ENCODE results near the gene CALD1.

The CALD1 gene

GRCh38 chr7:134770676-134771075 is 8.8 kb upstream of the CALD1 start:
- H3K27ac Mint-ChIP-seq: no peak overlapping the region
- no peak for DNase-seq
- H3K4me1 Mint-ChIP-seq (ENCODE audit: low read depth in 2 of 2): no peaks in the 10 kb centered on the region
- ATAC-seq (replicated peaks): no peak
- H3K36me3 Mint-ChIP-seq (ENCODE audit: insufficient read depth): no peaks in the 10 kb centered on the region
- peaks cover 0 to 19% of the 10 kb centered on the region in 2 donors for H3K27me3 Mint-ChIP-seq
- no peaks in the 10 kb centered on the region for H3K9me3 Mint-ChIP-seq
- no peak overlapping the region for H3K4me3 Mint-ChIP-seq

- Mint-ChIP-seq H3K4me3 (no peak overlapping the region), H3K9me3 (no peaks in the 10 kb centered on the region), H3K4me1 (ENCODE audit: low read depth in 2 of 2) (no peaks in the 10 kb centered on the region), H3K27ac (no peak overlapping the region), H3K27me3 (peaks cover 0 to 19% of the 10 kb centered on the region in 2 donors), H3K36me3 (ENCODE audit: insufficient read depth) (no peaks in the 10 kb centered on the region)
- DNase-seq (no peak), ATAC-seq (replicated peaks) (no peak)
Measured at GRCh38 chr7:134771111-134771510, 8.3 kb upstream of the CALD1 start.

- Mint-ChIP-seq H3K9me3 (no peaks in the 10 kb centered on the region), H3K4me3 (no peak overlapping the region), H3K27ac (no peak overlapping the region), H3K27me3 (peaks cover 0 to 13% of the 10 kb centered on the region in 2 donors), H3K4me1 (ENCODE audit: low read depth in 2 of 2) (no peaks in the 10 kb centered on the region), H3K36me3 (ENCODE audit: insufficient read depth) (no peaks in the 10 kb centered on the region)
- no peak for ATAC-seq (replicated peaks)
- no peak for DNase-seq
Measured at GRCh38 chr7:134771889-134772288, 7.5 kb upstream of the CALD1 start.

- no peak for ATAC-seq (replicated peaks)
- Mint-ChIP-seq H3K36me3 (ENCODE audit: insufficient read depth) (no peaks in the 10 kb centered on the region), H3K4me3 (no peak overlapping the region), H3K27me3 (peaks cover 3 to 13% of the 10 kb centered on the region in 2 donors), H3K27ac (no peak overlapping the region), H3K9me3 (no peaks in the 10 kb centered on the region), H3K4me1 (ENCODE audit: low read depth in 2 of 2) (no peaks in the 10 kb centered on the region)
- no peak for DNase-seq
Measured at GRCh38 chr7:134772401-134772800, 7.0 kb upstream of the CALD1 start.

- H3K27me3 Mint-ChIP-seq: peaks cover 11 to 20% of the 10 kb centered on the region in 2 donors
- no peak overlapping the region for H3K4me3 Mint-ChIP-seq
- H3K36me3 Mint-ChIP-seq (ENCODE audit: insufficient read depth): no peaks in the 10 kb centered on the region
- DNase-seq: no peak
- no peaks in the 10 kb centered on the region for H3K9me3 Mint-ChIP-seq
- H3K27ac Mint-ChIP-seq: no peak overlapping the region
- H3K4me1 Mint-ChIP-seq (ENCODE audit: low read depth in 2 of 2): no peaks in the 10 kb centered on the region
- ATAC-seq (replicated peaks): no peak
Measured at GRCh38 chr7:134773164-134773563, 6.3 kb upstream of the CALD1 start.

- Mint-ChIP-seq H3K27me3 (peaks cover 20 to 25% of the 10 kb centered on the region in 2 donors), H3K4me3 (no peak overlapping the region)
Measured at GRCh38 chr7:134774119-134774518, 5.3 kb upstream of the CALD1 start.

GRCh38 chr7:134777470-134777869 is 2.0 kb upstream of the CALD1 start:
- Mint-ChIP-seq H3K4me3 (no peak overlapping the region), H3K9me3 (no peaks in the 10 kb centered on the region), H3K27ac (no peak overlapping the region), H3K27me3 (peaks cover 38 to 41% of the 10 kb centered on the region in 2 donors), H3K4me1 (ENCODE audit: low read depth in 2 of 2) (no peaks in the 10 kb centered on the region), H3K36me3 (ENCODE audit: insufficient read depth) (no peaks in the 10 kb centered on the region)
- DNase-seq (no peak), ATAC-seq (replicated peaks) (no peak)

More at GRCh38 chr7:134774119-134774518, 5.3 kb upstream of the CALD1 start:
- Mint-ChIP-seq H3K36me3 (ENCODE audit: insufficient read depth) (no peaks in the 10 kb centered on the region), H3K27ac (no peak overlapping the region), H3K9me3 (no peaks in the 10 kb centered on the region), H3K4me1 (ENCODE audit: low read depth in 2 of 2) (no peaks in the 10 kb centered on the region)
- no peak for DNase-seq
- ATAC-seq (replicated peaks): no peak

- Mint-ChIP-seq H3K36me3 (ENCODE audit: insufficient read depth) (no peaks in the 10 kb centered on the region), H3K27me3 (peaks cover 38 to 41% of the 10 kb centered on the region in 2 donors), H3K27ac (no peak overlapping the region), H3K4me3 (no peak overlapping the region), H3K9me3 (no peaks in the 10 kb centered on the region), H3K4me1 (ENCODE audit: low read depth in 2 of 2) (no peaks in the 10 kb centered on the region)
- DNase-seq (no peak), ATAC-seq (replicated peaks) (no peak)
Measured at GRCh38 chr7:134777908-134778580, 1.4 kb upstream of the CALD1 start.

GRCh38 chr7:134779741-134780065 is 269 bp downstream of the CALD1 start:
- Mint-ChIP-seq H3K4me1 (ENCODE audit: low read depth in 2 of 2) (no peaks in the 10 kb centered on the region), H3K27me3 (peaks cover 38% of the 10 kb centered on the region in 2 donors), H3K9me3 (no peaks in the 10 kb centered on the region), H3K36me3 (ENCODE audit: insufficient read depth) (no peaks in the 10 kb centered on the region), H3K4me3 (no peak overlapping the region), H3K27ac (no peak overlapping the region)
- DNase-seq (no peak), ATAC-seq (replicated peaks) (no peak)

GRCh38 chr7:134780166-134780828 is 863 bp downstream of the CALD1 start:
- Mint-ChIP-seq H3K4me3 (no peak overlapping the region), H3K27ac (no peak overlapping the region), H3K27me3 (peaks cover 35 to 38% of the 10 kb centered on the region in 2 donors), H3K36me3 (ENCODE audit: insufficient read depth) (no peaks in the 10 kb centered on the region), H3K4me1 (ENCODE audit: low read depth in 2 of 2) (no peaks in the 10 kb centered on the region), H3K9me3 (no peaks in the 10 kb centered on the region)
- no peak for ATAC-seq (replicated peaks)
- no peak for DNase-seq

- DNase-seq (no peak), ATAC-seq (replicated peaks) (no peak)
- Mint-ChIP-seq H3K36me3 (ENCODE audit: insufficient read depth) (no peaks in the 10 kb centered on the region), H3K4me1 (ENCODE audit: low read depth in 2 of 2) (no peaks in the 10 kb centered on the region), H3K27me3 (peaks cover 35 to 38% of the 10 kb centered on the region in 2 donors), H3K4me3 (no peak overlapping the region), H3K9me3 (no peaks in the 10 kb centered on the region), H3K27ac (no peak overlapping the region)
Measured at GRCh38 chr7:134781171-134781570, 1.7 kb downstream of the CALD1 start.

GRCh38 chr7:134782121-134782623 is 2.7 kb downstream of the CALD1 start:
- DNase-seq: no peak
- H3K4me1 Mint-ChIP-seq (ENCODE audit: low read depth in 2 of 2): no peaks in the 10 kb centered on the region
- H3K27ac Mint-ChIP-seq: no peak overlapping the region
- ATAC-seq (replicated peaks): no peak
- H3K4me3 Mint-ChIP-seq: no peak overlapping the region
- H3K9me3 Mint-ChIP-seq: no peaks in the 10 kb centered on the region
- H3K27me3 Mint-ChIP-seq: peaks cover 35 to 37% of the 10 kb centered on the region in 2 donors
- H3K36me3 Mint-ChIP-seq (ENCODE audit: insufficient read depth): no peaks in the 10 kb centered on the region

- no peak overlapping the region for H3K27ac Mint-ChIP-seq
- no peaks in the 10 kb centered on the region for H3K9me3 Mint-ChIP-seq
- H3K4me3 Mint-ChIP-seq: no peak overlapping the region
- H3K4me1 Mint-ChIP-seq (ENCODE audit: low read depth in 2 of 2): no peaks in the 10 kb centered on the region
- H3K27me3 Mint-ChIP-seq: peaks cover 26 to 33% of the 10 kb centered on the region in 2 donors
- no peaks in the 10 kb centered on the region for H3K36me3 Mint-ChIP-seq (ENCODE audit: insufficient read depth)
- ATAC-seq (replicated peaks): no peak
- no peak for DNase-seq
Measured at GRCh38 chr7:134783294-134784069, 4.0 kb downstream of the CALD1 start.

Data from effector memory CD8-positive, alpha-beta T cell (primary cell).